ENCODE results near the gene PLA2G4B.

Gene PLA2G4B

DNA sequence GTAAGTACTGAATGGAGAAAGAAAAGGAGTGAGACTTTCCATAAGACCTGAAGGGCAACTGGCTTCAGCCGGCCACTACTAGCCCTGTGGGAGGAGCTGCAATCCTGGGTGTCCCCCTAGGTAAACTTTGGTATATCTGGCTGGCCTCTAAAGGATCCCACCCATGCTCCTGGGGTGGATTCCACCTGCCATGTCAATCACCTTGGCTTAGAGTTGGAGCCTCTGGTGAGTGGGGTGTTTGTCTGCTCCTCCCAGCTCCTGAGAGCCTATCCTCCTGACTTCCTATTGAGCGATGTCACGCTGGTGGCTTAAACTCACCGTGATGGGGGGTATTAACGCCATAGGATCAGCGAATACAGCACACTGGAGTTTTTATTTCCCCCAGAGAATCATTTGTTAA lies 52.6 kb downstream of the PLA2G4B start:
- DNase-seq = no peak

DNA sequence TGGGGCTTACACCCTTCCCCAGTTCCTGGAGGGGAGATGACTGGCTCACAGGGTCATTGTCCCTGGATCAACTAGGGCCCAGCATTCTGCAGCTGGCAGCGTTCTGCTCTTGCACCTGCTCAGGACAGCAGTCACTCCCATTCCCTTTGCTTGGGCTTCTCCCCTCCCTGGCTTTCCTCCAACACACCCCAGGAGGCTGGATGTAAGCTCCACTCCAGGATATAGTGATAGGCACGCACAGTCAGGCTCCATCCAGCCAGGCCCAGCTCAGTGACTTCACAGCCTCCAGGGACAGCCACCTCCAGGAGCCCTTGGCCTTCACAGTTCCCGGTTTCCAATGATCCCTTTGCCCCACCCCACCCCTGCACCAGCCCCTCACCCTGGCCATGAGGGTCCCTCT lies 53.3 kb downstream of the PLA2G4B start:
- no peak for DNase-seq

DNA sequence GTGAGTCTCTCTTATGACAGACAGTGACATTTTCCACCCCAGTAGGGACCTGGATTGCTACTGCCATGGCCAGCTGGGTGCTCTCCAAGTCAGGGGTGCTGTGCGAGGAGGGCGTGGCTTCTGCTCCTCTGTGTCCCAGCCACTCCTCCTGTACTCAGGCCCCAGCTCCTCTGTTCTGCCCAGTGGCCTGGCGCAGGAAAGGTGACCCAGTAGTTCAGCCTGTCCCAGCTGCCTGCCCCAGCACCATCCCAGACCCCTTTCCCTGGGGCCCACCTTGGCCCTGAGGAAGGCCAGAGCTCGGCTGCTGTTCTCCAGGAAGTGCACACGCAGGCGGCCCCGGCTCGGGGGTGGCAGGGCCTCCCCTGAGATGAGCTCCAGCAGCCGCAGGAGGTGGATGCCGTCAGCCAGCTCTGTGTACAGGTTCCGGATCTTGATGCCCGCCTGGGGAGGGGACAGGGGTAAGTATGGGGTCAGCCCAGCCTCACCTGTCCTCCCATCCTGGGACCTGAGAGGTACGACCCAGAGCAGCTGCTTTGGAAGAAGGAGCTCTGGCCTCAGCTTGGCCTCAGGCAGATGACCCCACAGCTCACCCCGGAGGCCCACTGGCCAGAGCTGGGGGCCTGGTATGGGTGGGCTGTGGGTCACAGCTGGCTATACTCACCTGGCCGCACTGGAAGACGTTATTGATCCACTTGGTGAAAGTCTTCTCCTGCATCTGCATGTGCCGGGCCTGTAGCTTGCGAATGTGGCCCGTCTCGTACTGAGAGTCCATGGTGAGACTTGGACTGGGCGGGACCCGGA lies 54.2 kb downstream of the PLA2G4B start:
- peak; percentile 22 for DNase-seq

DNA sequence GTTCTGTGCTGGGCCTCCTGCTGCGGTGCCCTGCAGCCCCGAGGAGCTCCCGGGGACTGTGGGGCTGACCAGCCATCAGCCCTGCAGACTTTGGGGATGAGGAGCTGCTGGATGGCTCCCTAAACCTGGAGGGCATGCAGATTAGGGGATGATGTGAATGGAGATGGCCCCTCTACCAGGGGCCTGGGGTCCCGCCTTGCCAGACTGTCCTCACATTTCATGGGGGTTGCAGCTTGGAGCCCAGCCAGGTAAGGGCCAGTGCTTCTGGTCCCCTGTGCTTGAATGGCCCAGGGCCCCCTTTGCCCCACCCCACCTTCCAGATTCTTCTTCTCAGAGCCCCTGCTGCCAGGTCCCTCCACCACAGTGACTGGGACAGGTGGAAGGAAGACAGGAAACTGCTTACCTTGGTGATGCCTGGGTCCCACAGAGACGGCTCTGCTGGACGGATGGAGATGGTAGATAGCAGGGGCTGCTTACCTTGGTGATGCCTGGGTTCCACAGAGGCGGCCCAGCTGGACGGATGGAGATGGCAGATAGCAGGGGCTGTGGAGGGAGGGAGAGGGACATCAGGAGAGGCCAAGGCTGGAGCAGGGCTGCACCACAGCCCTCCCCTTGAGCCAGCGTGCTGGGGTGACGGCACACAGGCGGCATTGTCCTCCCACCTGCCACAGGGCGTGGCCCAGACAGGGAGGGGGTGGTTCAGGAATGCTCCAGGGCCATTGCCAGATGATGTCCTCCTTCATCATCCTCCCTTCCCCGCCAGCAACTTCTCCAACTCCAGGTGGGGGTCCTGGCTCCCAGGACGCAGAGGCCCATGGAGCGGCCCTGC lies 55.0 kb downstream of the PLA2G4B start, which contains the start of gene SPTBN5:
Gene SPTBN5, minus strand, starts transcription at position 632 of the 829 bp plus-strand sequence. Its CDS starts 556 bp downstream, at position 76.
- DNase-seq = no peak

DNA sequence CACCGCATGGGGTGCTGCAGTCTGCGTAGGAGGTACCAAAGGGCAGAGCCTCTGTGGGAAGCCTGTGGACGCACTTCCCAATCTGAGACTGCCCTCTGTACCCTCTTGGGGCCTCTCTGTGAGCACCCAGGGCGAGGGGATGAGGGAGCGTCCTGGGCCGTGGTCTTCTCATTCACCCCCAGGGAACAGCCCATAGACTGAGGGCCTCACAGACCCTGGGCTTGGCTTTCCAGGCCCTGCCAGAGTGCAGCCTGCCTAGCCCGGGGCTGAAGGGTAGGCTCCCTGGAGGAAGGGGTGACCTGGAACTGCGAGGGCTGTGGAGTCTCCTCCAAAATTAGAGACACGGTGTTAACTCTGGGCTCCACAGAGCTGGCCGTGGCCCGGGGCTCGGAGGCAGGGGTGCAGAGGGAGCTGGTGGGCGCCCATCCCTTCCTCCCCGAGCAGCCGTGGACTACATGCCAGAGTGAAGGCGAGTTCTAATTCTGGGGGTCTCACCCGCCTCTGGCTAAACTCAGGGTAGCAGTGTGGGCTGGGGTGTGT lies 55.7 kb downstream of the PLA2G4B start:
- DNase-seq = no peak

DNA sequence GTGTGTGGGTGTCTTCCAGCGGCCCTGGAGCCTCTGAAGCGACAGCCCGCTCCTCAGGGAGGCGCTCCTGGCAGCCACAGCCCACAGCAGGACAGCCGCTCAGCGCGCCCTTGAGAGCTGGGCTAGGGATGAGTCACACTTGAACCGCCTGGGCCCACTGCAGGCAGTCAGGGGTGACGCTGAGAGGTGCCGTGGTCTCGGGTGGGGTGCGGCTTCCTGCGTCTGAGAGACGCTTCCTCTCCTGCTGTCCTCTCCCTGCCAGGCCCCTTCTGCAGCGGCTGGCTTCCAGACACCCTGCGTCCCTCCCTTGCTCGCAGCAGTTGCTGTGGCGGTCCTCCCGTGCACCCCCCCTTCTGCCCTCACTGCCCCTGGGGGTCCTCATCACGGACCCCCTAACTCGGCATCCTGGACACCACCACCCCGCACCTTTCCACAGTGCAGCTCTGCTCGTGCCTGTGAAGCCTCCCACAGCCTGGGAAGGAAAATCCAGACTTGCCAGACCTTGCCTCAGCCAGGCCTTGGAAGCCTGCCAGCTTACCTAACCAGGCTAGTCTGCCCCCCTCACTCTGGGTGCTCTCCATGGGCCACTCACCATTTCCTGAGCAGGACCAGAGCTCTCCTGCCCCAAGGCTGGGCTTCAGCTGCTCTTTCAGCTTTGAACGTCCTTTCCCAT lies 56.3 kb downstream of the PLA2G4B start:
- peak; percentile 90 for DNase-seq

DNA sequence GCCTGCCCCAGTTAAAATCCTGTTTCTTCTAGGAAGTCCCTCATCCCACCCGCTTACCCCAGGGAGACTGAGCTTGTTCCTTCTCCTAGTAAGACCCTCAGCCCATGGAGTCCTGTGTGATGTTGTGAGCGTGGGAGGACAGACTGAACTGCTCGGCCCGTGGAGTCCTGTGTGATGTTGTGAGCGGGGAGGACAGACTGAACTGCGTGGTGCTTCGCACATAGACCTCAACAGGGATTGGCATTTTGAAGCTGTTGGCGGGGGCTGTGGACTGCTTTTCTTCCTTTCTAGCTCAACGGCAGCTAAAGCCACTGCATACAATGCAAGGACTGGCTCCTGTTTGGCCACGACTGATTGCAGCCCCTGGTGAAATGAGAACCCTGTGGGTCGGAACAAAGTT lies 56.8 kb downstream of the PLA2G4B start:
- DNase-seq = no peak

DNA sequence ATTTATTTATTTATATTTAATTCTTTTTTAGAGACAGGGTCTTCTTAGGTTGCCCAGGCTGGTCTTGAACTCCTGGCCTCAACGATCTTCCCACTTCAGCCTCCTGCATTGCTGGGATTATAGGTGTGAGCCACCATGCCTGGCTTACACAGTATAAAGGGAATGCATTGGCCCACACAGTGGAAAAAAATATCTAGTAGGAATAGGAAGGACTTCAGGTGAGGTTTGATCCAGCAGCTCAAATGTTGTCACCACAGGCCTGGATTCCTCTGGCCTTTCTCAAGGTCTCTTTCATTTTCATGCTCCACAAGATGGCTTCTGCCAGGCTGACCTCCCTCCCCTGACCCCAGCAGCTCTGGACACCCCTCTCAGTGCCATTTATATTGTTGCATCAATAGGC lies 57.3 kb downstream of the PLA2G4B start:
- DNase-seq = no peak

DNA sequence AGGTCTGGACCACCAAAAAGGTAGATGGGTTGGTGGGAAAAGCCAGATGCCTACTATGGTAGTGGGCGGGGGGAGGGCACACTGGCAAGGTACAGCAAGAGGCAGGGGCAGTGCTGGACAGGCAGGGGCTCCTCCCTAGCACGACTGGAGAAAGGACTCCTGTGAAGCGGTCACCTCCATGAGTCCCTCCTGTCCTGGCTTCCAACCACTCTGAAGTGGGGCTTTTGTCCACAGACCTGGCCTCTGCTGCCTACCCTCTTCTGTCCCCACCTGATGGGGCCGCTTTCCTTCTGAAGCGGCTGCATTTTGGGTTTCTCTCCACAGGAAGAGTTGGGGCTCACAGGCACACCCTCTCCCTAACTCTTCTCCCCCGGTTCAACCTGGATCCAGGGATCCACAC lies 57.9 kb downstream of the PLA2G4B start:
- no peak for DNase-seq

DNA sequence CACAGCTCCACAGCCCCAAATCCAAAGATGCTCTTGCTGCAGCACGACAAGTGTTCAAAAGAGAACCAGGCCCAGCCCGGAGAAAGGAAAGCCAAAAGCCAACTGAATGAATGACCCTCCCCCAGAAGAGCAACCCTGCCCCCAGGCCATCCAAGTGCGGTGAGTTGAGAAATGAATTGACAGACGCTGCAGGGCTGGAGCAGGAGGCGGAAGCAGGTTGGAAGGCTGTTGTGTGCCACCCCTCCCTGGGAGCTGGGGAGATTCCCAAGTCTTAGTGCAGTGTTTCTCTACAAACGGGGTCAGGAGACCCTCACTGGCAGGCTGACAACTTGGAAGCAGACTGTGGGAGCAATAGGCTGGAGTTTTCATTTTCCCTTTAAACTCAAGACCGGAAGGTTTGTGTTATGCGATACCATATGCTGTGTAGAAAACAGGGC lies 58.7 kb downstream of the PLA2G4B start:
- DNase-seq = no peak

Data from CD4-positive, alpha-beta T cell treated with Interleukin-21 for 1 hour (primary cell).